ENCODE data around the gene CD226.
"Not testable (repeated sequence)": the region's sequence is repeated elsewhere in the genome, so short reads cannot be mapped to it uniquely, and the experiment has no call there.

CD226 gene

DNA sequence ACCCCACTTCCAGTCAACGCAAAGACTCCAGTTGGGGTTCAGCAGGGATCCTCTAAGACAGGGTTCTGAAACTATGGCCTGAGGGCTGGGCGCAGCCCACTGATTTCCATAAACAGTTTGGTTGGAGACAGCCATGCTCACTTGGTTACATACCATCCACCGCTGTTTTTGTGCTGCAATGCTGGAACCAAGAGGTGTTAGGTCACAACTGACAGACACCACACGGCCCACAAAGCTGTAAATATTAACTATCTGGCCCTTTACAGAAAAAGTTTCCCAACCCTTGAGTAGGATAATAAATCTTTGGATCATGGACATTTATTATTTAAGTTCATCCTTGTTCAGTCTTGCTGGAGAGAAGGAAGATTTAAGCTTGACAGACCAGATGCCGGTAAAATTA, 8.4 kb upstream of the CD226 start:
- FAIRE-seq: no peak

DNA sequence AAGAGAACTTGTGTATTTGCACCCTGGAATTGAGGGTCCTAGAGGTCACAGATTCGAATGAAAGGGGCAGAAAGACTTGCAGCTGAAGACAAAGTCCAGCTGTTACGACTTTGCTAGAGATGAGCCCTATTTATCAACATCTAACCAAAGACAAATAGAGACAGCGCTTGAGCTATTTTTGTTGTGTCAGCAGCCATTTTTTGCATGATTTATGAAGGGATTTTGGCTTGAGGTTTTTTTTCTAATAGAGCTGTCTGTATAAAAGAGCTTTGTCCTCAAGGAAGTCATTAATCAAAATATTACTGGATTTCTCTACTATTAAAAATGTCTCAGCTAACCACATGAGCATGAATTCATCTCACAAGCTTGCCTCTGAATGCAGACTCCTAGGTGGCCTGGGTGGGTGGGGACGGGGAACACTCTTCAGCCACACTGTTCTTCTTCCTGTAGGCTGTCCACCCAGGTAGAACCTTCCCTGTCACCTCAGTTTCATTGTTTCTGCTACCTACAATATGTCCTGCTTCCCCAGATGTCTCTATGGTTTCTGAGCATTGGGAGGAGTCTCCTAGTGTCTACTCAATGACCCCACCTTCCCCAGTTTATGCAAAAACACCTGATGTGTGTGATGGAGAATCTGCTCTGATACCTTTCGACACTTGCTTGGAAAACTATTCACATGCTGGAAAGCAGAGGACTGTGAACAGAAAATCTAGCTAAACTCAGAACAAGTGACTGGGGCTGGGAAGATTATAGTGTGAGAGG, 7.2 kb upstream of the CD226 start:
- FAIRE-seq: no peak

DNA sequence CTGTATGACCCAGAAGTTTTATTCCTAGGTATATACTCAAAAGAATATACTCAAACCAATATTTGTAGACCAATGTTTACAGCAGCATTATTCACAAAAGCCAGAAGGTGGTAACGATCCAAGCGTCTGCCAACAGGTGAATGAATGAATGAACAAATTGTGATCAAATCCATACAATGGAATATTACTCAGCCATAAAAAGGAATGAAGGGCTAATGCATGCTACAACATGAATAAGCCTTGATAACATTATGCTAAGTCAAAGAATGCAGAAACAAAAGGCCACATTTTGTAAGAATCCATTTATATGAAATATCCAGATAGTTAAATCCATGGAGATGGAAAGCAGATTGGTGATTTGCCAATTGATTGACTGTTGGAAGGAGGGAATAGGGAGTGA, 5.5 kb upstream of the CD226 start:
- no peak for FAIRE-seq

DNA sequence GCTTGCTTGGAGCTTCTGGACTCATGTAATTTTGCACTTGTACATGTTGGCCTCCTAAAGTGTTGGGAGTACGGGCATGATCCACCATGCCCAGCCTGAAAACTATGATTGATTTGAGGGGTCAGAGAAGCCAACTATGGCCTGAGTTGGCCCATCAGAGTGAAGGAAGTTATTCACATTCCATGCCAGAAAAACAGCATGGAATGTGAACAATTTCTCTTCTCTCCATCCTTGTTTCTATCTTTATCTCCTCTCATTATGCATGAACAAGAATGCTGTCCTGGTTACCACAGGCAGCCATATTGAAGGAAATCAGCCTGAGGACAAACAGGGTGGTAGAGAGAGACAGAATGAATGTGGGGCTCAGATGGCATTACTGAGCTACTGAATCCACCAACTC, 3.5 kb upstream of the CD226 start:
- no peak for FAIRE-seq

- no peak for FAIRE-seq
Measured at GRCh38 chr18:69949538-69949936, 1.9 kb upstream of the CD226 start.

DNA sequence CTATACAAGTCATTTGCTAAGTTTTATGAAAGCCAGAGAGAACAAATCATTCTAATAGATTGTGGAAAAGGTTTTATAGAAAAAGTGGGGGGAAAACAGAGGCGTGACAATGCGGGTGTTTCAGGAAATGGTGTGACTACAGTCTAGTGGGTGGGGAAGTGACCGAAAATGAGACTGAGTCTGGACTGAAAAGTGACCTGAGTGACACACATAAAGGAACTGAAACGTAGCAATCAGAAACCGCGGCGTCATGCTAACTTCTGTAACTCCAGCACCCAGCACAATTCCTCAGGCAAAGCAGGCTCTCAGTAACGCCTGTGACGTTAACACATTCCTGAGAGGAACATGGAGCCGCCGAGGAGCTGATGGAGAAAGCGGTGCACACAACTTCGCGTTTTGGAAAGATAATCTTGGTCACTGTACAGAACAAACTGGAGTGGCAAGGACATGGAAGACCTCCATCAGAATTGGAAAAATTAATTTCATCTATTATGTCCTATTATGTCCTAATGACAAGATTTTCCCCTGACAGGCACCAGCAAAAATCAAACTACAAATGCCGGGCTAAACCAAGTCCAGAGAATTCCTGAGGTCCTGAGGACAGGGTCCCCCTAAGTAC, 1.4 kb upstream of the CD226 start:
- FAIRE-seq: no peak

GRCh38 chr18:69948256-69948655, 583 bp upstream of the CD226 start:
- no peak for FAIRE-seq

- no peak for FAIRE-seq
Measured at GRCh38 chr18:69946608-69947155, 991 bp downstream of the CD226 start.

GRCh38 chr18:69945220-69946114, 2.2 kb downstream of the CD226 start:
- FAIRE-seq: no peak

GRCh38 chr18:69944436-69944835, 3.2 kb downstream of the CD226 start:
- FAIRE-seq: no peak

- no peak for FAIRE-seq
Measured at GRCh38 chr18:69943021-69943420, 4.7 kb downstream of the CD226 start.

GRCh38 chr18:69941183-69941582, 6.5 kb downstream of the CD226 start:
- no peak for FAIRE-seq

GRCh38 chr18:69939812-69940211, 7.9 kb downstream of the CD226 start:
- FAIRE-seq: not testable (repeated sequence)

GRCh38 chr18:69936191-69936558, 11.5 kb downstream of the CD226 start:
- no peak for FAIRE-seq

GRCh38 chr18:69935319-69936190, 12.1 kb downstream of the CD226 start:
- no peak for FAIRE-seq

GRCh38 chr18:69934601-69935265, 12.9 kb downstream of the CD226 start:
- no peak for FAIRE-seq

GRCh38 chr18:69929041-69929774, 18.5 kb downstream of the CD226 start:
- FAIRE-seq: no peak

GRCh38 chr18:69916412-69916811, 31.3 kb downstream of the CD226 start:
- FAIRE-seq: no peak

- FAIRE-seq: no peak
Measured at GRCh38 chr18:69908838-69909237, 38.8 kb downstream of the CD226 start.

DNA sequence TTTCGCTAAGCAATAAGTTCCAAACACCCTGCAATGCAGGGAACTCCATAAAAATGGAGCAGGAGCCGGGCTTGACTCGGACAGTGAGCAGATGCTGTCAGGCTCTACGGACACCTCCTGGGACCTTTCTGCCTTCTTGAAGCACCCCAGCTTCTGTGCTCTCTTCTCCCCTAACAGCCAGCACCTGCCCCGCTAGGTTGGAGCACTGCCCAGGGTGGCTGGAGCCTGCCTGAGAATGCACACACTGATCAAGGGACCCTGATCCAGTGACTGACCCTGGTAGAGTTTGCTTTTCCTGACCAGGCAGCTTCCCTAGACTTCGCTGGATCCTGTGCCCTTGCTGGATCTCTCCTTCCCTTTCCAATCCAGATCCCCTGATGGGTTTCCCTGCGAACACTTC, 40.9 kb downstream of the CD226 start:
- no peak for FAIRE-seq

DNA sequence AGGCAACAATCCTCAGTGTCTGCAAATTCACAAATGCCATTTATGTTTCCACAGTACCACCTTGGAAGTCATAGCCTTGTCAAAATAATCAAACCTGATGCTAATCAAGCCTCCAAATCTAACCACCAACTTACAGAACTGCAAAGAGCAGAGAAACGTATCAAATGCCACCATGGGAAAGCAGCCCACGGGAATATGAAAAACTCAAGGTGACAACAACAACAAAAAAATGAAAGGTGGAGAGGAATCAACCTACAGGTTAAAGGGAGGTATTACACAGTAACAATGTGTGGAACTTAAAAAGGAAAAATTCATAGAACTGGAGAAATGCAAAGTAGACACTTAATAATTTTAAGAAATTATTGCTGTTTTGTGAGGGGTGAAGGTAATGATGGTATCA, 46.7 kb downstream of the CD226 start:
- FAIRE-seq: no peak

Data from TTC549 (cell line).